PC-9 (cell line): ENCODE results near the gene DNAH2. TPM values are rescaled to one million over a fixed set of nuclear protein-coding genes. Genes with fewer than 3 reads are reported as not detected.

Experiments used
- BruUV-seq: library from RNA; stranded (reverse); fragments of 400-500 nt; replicated peaks from 2 replicates; lab custom pipeline; 2021; lab: Mats Ljungman, UMichigan
- CTCF ChIA-PET: fragments of 300-600 bp; sonication (Branson Sonifier 250); formaldehyde crosslinking; loops from one replicate; lab custom pipeline; 2022; ENCODE audit warnings: antibody characterized with exemption; lab: Charles Lee
- POLR2A ChIA-PET: fragments of 300-600 bp; sonication (Branson Sonifier 250); formaldehyde crosslinking; loops from one replicate; lab custom pipeline; 2022; ENCODE audit warnings: antibody characterized with exemption; ENCODE audit not compliant: unreplicated experiment; lab: Charles Lee
- DNase-seq, 2 experiments: peaks; one replicate each; pipeline versions ENCODE4 v3.0.0 to v3.0.0-alpha.2; 2015 to 2022; ENCODE audit warnings: mixed read lengths in 1 of 2
- H2AFZ ChIP-seq: fragments of 200-600 bp; sonication (generic); 2 replicates; pipeline ENCODE4 v1.8.1; 2017; ENCODE audit warnings: antibody characterized with exemption
- H3F3A ChIP-seq: fragments of 200-600 bp; sonication (generic); 2 replicates; pipeline ENCODE4 v1.8.1; 2017; ENCODE audit warnings: antibody characterized with exemption, mild to moderate bottlenecking, low read depth; ENCODE audit not compliant: insufficient read depth
- H3K27ac ChIP-seq: fragments of 200-600 bp; sonication (generic); 2 replicates; pipeline ENCODE4 v1.6.1; 2016; ENCODE audit warnings: mixed run types
- H3K27me3 ChIP-seq: fragments of 200-600 bp; sonication (generic); 2 replicates; pipeline ENCODE4 v1.6.1; 2016; ENCODE audit warnings: low read depth, mixed run types; ENCODE audit not compliant: insufficient read depth
- H3K36me3 ChIP-seq: fragments of 200-600 bp; sonication (generic); 2 replicates; pipeline ENCODE4 v1.6.1; 2016; ENCODE audit warnings: low read depth, mixed run types
- H3K4me1 ChIP-seq: fragments of 200-600 bp; sonication (generic); replicated peaks from 2 replicates; pipeline ENCODE4 v1.6.1; 2016; ENCODE audit warnings: mixed run types; ENCODE audit not compliant: insufficient read depth
- H3K4me2 ChIP-seq: fragments of 200-600 bp; sonication (generic); 2 replicates; pipeline ENCODE4 v1.6.1; 2017; ENCODE audit warnings: mixed run types
- H3K4me3 ChIP-seq: fragments of 200-600 bp; sonication (generic); 2 replicates; pipeline ENCODE4 v1.6.1; 2016; ENCODE audit warnings: mixed run types
- H3K79me2 ChIP-seq: fragments of 200-600 bp; sonication (generic); 2 replicates; pipeline ENCODE4 v1.6.1; 2017; ENCODE audit warnings: low read depth, mixed run types
- H3K9me2 ChIP-seq: fragments of 200-600 bp; sonication (generic); 2 replicates; pipeline ENCODE4 v1.8.1; 2017; ENCODE audit warnings: mild to moderate bottlenecking; ENCODE audit not compliant: insufficient read depth
- H3K9me3 ChIP-seq: fragments of 200-600 bp; sonication (generic); 2 replicates; pipeline ENCODE4 v1.8.1; 2016; ENCODE audit warnings: low read depth; ENCODE audit not compliant: insufficient read depth
- H4K20me1 ChIP-seq: fragments of 200-600 bp; sonication (generic); 2 replicates; pipeline ENCODE4 v1.8.1; 2017; ENCODE audit not compliant: insufficient read depth
- CTCF ChIP-seq: fragments of 200-600 bp; sonication (generic); conservative IDR thresholded peaks from 2 replicates; pipeline ENCODE4 v1.6.1; 2017; ENCODE audit warnings: mixed run types, antibody characterized with exemption, mild to moderate bottlenecking, moderate library complexity
- EZH2 ChIP-seq: fragments of 200-600 bp; sonication (generic); IDR thresholded peaks from 2 replicates; pipeline ENCODE4 v1.8.0; 2017; ENCODE audit warnings: antibody characterized with exemption, low read depth
- intact Hi-C: fragments of 100-400 bp; cut with micrococcal nuclease; formaldehyde crosslinking; loops from one replicate; pipeline ENCODE4 v1.10.0; 2022; ENCODE audit not compliant: unreplicated experiment
- total RNA-seq: library from RNA; stranded (reverse); gene quantifications from 2 replicates; pipeline ENCODE4 v1.2.3, GENCODE V29; 2021

DNAH2 gene
- total RNA-seq, 1 experiment from 2014 or later = 10.6 TPM

DNA sequence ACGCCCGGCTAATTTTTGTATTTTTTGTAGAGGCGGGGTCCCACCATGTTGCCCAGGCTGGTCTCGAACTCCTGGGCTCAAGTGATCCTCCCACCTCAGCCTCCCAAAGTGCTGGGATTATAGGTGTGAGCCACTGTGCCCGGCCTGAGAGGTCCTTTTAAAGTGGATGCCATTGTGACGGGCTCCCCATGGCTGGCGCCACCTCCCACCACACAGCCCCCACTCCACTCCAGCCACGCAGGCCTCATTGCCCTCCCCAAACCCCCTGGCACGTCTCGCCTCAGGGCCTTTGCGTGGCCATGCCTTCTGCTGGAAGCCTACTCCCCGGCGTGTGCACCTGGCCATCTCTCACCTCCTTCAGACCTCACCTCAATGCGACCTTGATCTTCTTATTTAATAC lies 104.6 kb downstream of the DNAH2 start:
- no peaks in the 10 kb centered on the region for H3K9me3 ChIP-seq
- CTCF ChIA-PET = interaction anchor here (0.5 kb wide), 1 partner anchor 91 kb away, joined by 3 read pairs; no protein-coding TSS in a partner anchor
- no peak overlapping the region for H3K27ac ChIP-seq
- BruUV-seq = no TSS peak
- no peak overlapping the region for H3K4me2 ChIP-seq
- DNase-seq = no peak
- no peaks in the 10 kb centered on the region for H3K4me1 ChIP-seq
- TF ChIP-seq CTCF (no peak), EZH2 (no peak)
- H3K36me3 ChIP-seq = no peaks in the 10 kb centered on the region
- no peaks in the 10 kb centered on the region for H3K27me3 ChIP-seq
- H4K20me1 ChIP-seq = no peaks in the 10 kb centered on the region
- no peaks in the 10 kb centered on the region for H3K9me2 ChIP-seq
- intact Hi-C loops = loop anchor here (1.0 to 5.0 kb wide), 5 partner anchors 35 to 235 kb away; partner anchors contain the start of genes CYB5D1, NAA38 and TMEM88
- POLR2A ChIA-PET = no interaction called here
- H3K4me3 ChIP-seq = no peak overlapping the region
- H3F3A ChIP-seq = no peaks in the 10 kb centered on the region; the same call in 1 of the 2 replicates
- H3K79me2 ChIP-seq = no peaks in the 10 kb centered on the region
- no peak overlapping the region for H2AFZ ChIP-seq

DNA sequence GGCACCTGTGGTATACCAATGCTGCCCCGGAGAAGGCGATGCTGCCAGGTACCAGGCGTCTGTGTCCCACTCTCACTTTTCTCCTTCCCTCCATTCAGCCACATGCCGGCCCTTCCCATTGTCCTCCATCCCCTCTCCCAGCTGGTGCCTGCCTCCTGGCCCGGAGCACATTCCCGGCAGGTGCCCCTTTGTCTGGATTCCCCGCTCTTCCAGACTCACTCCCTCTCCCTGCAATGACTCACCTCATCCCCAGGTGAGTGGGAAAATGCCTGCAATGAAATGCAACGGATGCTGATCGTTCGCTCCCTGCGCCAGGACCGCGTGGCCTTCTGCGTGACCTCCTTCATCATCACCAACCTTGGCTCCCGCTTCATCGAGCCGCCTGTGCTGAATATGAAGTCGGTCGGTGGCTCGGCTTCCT lies 106.0 kb downstream of the DNAH2 start:
- TF ChIP-seq CTCF (no peak), EZH2 (no peak)
- Histone ChIP-seq H3K4me1 (no peaks in the 10 kb centered on the region), H3K27ac (no peak overlapping the region), H4K20me1 (no peaks in the 10 kb centered on the region), H3K27me3 (no peaks in the 10 kb centered on the region), H3K9me2 (no peaks in the 10 kb centered on the region), H3K4me2 (no peak overlapping the region), H3K9me3 (no peaks in the 10 kb centered on the region), H3F3A (no peaks in the 10 kb centered on the region; the same call in 1 of the 2 replicates), H2AFZ (no peak overlapping the region), H3K79me2 (no peaks in the 10 kb centered on the region), H3K36me3 (no peaks in the 10 kb centered on the region), H3K4me3 (no peak overlapping the region)
- no TSS peak for BruUV-seq
- POLR2A ChIA-PET = no interaction called here
- CTCF ChIA-PET = interaction anchor here (0.7 kb wide), 1 partner anchor 178 kb away, joined by 7 read pairs; no protein-coding TSS in a partner anchor
- intact Hi-C loops = loop anchor here (2.0 to 5.0 kb wide), 3 partner anchors 34 to 234 kb away; partner anchors contain the start of genes CYB5D1, NAA38 and TMEM88
- DNase-seq = no peak

DNA sequence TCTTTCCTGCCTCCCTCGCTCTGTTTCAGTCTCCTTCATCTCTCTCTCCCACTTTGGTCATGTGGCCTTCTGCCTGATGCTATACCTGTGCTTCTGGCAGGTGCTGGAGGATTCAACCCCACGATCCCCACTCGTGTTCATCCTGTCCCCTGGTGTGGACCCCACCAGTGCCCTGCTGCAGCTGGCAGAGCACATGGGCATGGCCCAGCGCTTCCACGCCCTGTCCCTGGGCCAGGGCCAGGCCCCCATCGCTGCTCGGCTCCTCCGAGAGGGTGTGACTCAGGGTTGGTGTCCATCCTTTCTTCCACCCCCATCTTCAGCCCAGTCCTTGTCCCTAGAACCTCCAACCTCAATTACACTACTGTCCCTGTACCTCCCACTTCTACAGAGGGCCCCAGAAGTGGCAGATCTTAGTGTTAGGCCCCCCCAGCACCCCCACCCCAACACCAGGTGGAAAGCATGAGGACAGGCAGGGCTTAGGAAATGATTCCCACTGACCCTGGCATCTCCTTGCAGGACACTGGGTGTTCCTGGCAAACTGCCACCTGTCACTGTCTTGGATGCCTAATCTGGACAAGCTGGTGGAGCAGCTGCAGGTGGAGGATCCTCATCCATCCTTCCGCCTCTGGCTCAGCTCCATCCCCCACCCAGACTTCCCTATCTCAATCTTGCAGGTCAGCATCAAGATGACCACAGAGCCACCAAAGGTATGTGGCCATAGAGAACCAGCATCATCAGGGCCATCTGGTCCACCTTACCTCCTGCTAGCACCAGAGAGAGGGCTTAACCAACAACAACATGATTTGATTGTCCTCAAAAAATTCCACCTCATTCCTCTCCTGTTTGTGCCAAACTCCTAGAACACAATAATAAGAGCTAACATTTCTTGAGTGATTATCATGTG lies 106.7 kb downstream of the DNAH2 start:
- no peak for DNase-seq
- no peaks in the 10 kb centered on the region for H3K9me3 ChIP-seq
- no peaks in the 10 kb centered on the region for H3K4me1 ChIP-seq
- no peaks in the 10 kb centered on the region for H3K36me3 ChIP-seq
- no peaks in the 10 kb centered on the region for H3K27me3 ChIP-seq
- no peaks in the 10 kb centered on the region for H3K9me2 ChIP-seq
- TF ChIP-seq EZH2 (no peak), CTCF (no peak)
- H3K4me3 ChIP-seq = no peak overlapping the region
- H2AFZ ChIP-seq = no peak overlapping the region
- H3K4me2 ChIP-seq = no peak overlapping the region
- ChIA-PET POLR2A (no interaction called here), CTCF (interaction anchor here (0.6 to 1.5 kb wide), 3 partner anchors 13 to 217 kb away, joined by 3 to 4 read pairs (median 3); no protein-coding TSS in a partner anchor)
- intact Hi-C loops = loop anchor here (5.0 kb wide), 2 partner anchors 33 to 233 kb away; partner anchors contain the start of genes CYB5D1, NAA38 and TMEM88
- no peaks in the 10 kb centered on the region; the same call in 1 of the 2 replicates for H3F3A ChIP-seq
- BruUV-seq = no TSS peak
- H4K20me1 ChIP-seq = no peaks in the 10 kb centered on the region
- no peaks in the 10 kb centered on the region for H3K79me2 ChIP-seq
- no peak overlapping the region for H3K27ac ChIP-seq
